ENCODE data around the gene ARMH3.

DNA sequence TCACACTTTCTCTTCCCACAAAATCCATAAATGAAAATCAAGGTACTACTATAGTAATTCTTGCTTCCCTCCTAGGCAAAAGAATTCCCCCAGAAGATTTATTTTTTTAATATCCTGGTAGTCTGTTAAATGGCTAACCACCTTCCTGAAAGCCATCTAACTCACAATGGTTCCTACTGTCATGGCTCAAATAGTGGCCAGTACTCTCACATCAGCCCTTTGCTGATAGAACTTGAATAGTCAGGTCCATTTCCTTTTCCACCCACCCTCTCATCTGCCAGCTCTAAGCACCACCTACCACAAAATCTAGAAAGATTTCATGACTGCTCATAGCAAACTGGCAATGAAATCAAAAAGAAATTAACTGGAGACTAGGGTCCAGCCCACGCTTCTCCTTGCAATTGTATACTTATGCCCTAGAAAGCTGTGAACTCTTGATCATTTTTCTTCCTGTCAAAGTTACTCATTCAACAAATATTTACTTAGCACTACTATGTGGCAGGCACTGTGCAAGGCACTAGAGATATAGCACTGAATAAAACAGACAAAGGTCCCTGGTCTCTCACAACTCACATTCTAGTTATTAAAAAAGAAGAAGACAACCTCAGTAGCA is 60.4 kb downstream of the ARMH3 start:
- TF ChIP-seq, protein P1, sequence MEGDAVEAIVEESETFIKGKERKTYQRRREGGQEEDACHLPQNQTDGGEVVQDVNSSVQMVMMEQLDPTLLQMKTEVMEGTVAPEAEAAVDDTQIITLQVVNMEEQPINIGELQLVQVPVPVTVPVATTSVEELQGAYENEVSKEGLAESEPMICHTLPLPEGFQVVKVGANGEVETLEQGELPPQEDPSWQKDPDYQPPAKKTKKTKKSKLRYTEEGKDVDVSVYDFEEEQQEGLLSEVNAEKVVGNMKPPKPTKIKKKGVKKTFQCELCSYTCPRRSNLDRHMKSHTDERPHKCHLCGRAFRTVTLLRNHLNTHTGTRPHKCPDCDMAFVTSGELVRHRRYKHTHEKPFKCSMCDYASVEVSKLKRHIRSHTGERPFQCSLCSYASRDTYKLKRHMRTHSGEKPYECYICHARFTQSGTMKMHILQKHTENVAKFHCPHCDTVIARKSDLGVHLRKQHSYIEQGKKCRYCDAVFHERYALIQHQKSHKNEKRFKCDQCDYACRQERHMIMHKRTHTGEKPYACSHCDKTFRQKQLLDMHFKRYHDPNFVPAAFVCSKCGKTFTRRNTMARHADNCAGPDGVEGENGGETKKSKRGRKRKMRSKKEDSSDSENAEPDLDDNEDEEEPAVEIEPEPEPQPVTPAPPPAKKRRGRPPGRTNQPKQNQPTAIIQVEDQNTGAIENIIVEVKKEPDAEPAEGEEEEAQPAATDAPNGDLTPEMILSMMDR (IDR thresholded peaks at IDR 0.05), result no peak
- no peak for TF ChIP-seq POLR2A (IDR thresholded peaks at IDR 0.05)
